ENCODE data around the gene EIF4E1B. TPM values are rescaled to one million over a fixed set of nuclear protein-coding genes. Genes with fewer than 3 reads are reported as not detected.

Gene EIF4E1B
- total and polyA plus RNA-seq, 12 donors = not detected

DNA sequence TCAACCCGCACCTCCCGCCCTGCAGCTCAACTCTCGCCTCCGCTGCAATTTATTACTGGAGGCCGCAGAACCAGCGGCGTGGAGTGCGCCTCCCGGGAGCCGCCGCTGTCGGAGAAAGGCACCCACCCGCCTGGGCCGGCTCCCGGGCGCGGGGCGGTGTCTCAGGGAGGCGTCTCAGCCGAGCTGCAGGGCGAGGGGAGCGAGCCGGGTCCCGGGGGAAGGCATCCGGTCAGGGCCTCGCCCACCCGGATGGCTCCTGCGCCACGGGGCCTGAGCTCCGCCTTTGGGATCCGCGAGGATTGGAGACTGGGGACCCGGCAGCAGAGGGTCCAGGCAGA is 49.7 kb downstream of the EIF4E1B start:
- peak overlapping the region in 1 of 10 donors; percentile 14 for H3K4me3 ChIP-seq
- peaks cover 0 to 10% (median 2%) of the 10 kb centered on the region in 11 donors for H3K9me3 ChIP-seq
- DNase-seq (no peak), ATAC-seq (no peak)
- no peak for TF ChIP-seq CTCF (IDR thresholded peaks at IDR 0.05)
- H3K27ac ChIP-seq = no peak overlapping the region
- WGBS, 2 donors = 4 to 6% methylated on average over 33 of the region's 33 CpGs
- H3K27me3 ChIP-seq = peaks cover 0 to 65% (median 42%) of the 10 kb centered on the region in 7 donors
- no peaks in the 10 kb centered on the region for H3K36me3 ChIP-seq
- intact Hi-C loops (cut with DNase I) = no loop called here
- H3K4me1 ChIP-seq = peaks cover 0 to 45% (median 38%) of the 10 kb centered on the region in 9 donors

DNA sequence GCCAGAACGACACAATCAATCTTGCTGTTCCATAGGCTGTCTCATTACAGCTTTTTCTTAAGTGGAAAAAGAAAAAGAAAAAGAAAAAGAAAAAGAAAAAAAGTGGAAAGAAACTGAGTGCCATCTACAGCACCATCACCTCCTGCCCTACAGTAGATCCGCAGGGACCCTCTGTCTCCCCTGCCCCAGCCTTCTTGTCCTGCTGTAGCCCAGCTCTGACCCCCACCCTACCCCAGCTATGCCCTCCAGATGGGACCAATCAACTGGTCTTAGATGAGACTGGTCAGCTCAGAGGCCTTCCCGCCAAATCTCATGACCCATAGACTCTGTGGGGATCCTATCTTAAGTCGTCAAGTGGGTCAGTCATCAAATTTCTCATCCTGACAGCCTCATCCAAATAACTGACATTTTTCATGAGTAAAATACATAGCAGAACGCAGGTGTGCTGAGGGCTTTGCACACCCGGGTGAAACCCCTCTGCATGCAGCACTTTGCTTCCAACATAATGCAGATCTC is 51.6 kb downstream of the EIF4E1B start:
- TF ChIP-seq CTCF (IDR thresholded peaks at IDR 0.05) = no peak
- peaks cover 0 to 65% (median 42%) of the 10 kb centered on the region in 7 donors for H3K27me3 ChIP-seq
- H3K4me1 ChIP-seq = peaks cover 0 to 26% (median 21%) of the 10 kb centered on the region in 9 donors
- H3K9me3 ChIP-seq = peaks cover 0 to 16% (median 2%) of the 10 kb centered on the region in 11 donors
- no peak overlapping the region for H3K4me3 ChIP-seq
- H3K27ac ChIP-seq = no peak overlapping the region
- no peak for ATAC-seq
- WGBS, 2 donors = 61 to 70% methylated on average over 6 of the region's 6 CpGs
- intact Hi-C loops (cut with DNase I) = no loop called here
- no peak for DNase-seq
- H3K36me3 ChIP-seq = no peaks in the 10 kb centered on the region

- TF ChIP-seq CTCF (IDR thresholded peaks at IDR 0.05) = no peak
These were observed 54.5 kb downstream of the EIF4E1B start for GRCh38 chr5:176685010-176685409.

GRCh38 chr5:176687247-176687646 is 56.8 kb downstream of the EIF4E1B start:
- no peak overlapping the region for H3K4me3 ChIP-seq
- H3K27ac ChIP-seq = no peak overlapping the region
- peaks cover 0 to 19% (median 5%) of the 10 kb centered on the region in 11 donors for H3K9me3 ChIP-seq
- H3K36me3 ChIP-seq = no peaks in the 10 kb centered on the region
- TF ChIP-seq CTCF (IDR thresholded peaks at IDR 0.05) = no peak
- ATAC-seq = no peak
- intact Hi-C loops (cut with DNase I) = no loop called here
- 86 to 91% methylated on average over 10 of the region's 10 CpGs for WGBS, 2 donors
- H3K27me3 ChIP-seq = peaks cover 0 to 63% (median 28%) of the 10 kb centered on the region in 7 donors
- no peaks in the 10 kb centered on the region for H3K4me1 ChIP-seq
- no peak for DNase-seq

More at GRCh38 chr5:176685010-176685409, 54.5 kb downstream of the EIF4E1B start:
- no peaks in the 10 kb centered on the region for H3K36me3 ChIP-seq
- DNase-seq = no peak
- H3K27me3 ChIP-seq = peaks cover 0 to 66% (median 29%) of the 10 kb centered on the region in 7 donors
- peaks cover 0 to 16% (median 5%) of the 10 kb centered on the region in 11 donors for H3K9me3 ChIP-seq
- H3K27ac ChIP-seq = no peak overlapping the region
- H3K4me1 ChIP-seq = peaks cover 0 to 5% (median 4%) of the 10 kb centered on the region in 9 donors
- H3K4me3 ChIP-seq = no peak overlapping the region
- intact Hi-C loops (cut with DNase I) = no loop called here
- ATAC-seq = no peak

Data from heart right ventricle (tissue), 16 donors.